DOHH2 (cell line): ENCODE data around the gene SIDT2.

ENCODE experiments used
- H3F3A ChIP-seq: fragments of 200-600 bp; sonication (generic), shearing (Covaris generic); 2 replicates; pipeline ENCODE4 v1.6.0; 2016; ENCODE audit warnings: antibody characterized with exemption, mild to moderate bottlenecking; ENCODE audit not compliant: control insufficient read depth, insufficient read depth
- H3K27ac ChIP-seq: fragments of 200-600 bp; sonication (generic); 2 replicates; pipeline ENCODE4 v1.5.1; 2014; ENCODE audit warnings: low read depth, mild to moderate bottlenecking, low read length, moderate library complexity
- H3K27me3 ChIP-seq: fragments of 200-600 bp; sonication (generic); 2 replicates; pipeline ENCODE4 v1.6.1; 2014; ENCODE audit warnings: mild to moderate bottlenecking, low read length, mixed read lengths; ENCODE audit not compliant: control insufficient read depth
- H3K36me3 ChIP-seq: fragments of 200-600 bp; sonication (generic); 2 replicates; pipeline ENCODE4 v1.6.1; 2014; ENCODE audit warnings: mild to moderate bottlenecking, low read length, moderate library complexity, mixed read lengths; ENCODE audit not compliant: control insufficient read depth
- H3K4me1 ChIP-seq: fragments of 200-600 bp; sonication (generic); 2 replicates; pipeline ENCODE4 v1.6.1; 2014; ENCODE audit warnings: mild to moderate bottlenecking, low read length, mixed read lengths; ENCODE audit not compliant: control insufficient read depth
- H3K4me2 ChIP-seq: fragments of 200-600 bp; sonication (generic); 2 replicates; pipeline ENCODE4 v1.6.0; 2014; ENCODE audit warnings: mild to moderate bottlenecking, low read length, moderate library complexity
- H3K4me3 ChIP-seq: fragments of 200-600 bp; sonication (generic); 2 replicates; pipeline ENCODE4 v1.5.1; 2014; ENCODE audit warnings: mild to moderate bottlenecking, low read length, mixed read lengths
- H3K79me2 ChIP-seq: fragments of 200-600 bp; sonication (generic); 2 replicates; pipeline ENCODE4 v1.6.1; 2014; ENCODE audit warnings: mild to moderate bottlenecking, low read length, mixed read lengths; ENCODE audit not compliant: control insufficient read depth
- H3K9me2 ChIP-seq: fragments of 200-600 bp; sonication (generic); replicated peaks from 2 replicates; pipeline ENCODE4 v1.6.1; 2014; ENCODE audit warnings: mild to moderate bottlenecking, low read length, mixed read lengths; ENCODE audit not compliant: control insufficient read depth
- H3K9me3 ChIP-seq: fragments of 200-600 bp; sonication (generic); 2 replicates; pipeline ENCODE4 v1.6.1; 2014; ENCODE audit warnings: antibody characterized with exemption, low read length, mixed read lengths; ENCODE audit not compliant: control insufficient read depth, insufficient read depth
- H4K20me1 ChIP-seq: fragments of 200-600 bp; sonication (generic); 2 replicates; pipeline ENCODE4 v1.6.0; 2014; ENCODE audit warnings: low read depth, mild to moderate bottlenecking, antibody characterized with exemption, low read length, moderate library complexity; ENCODE audit not compliant: control insufficient read depth, insufficient read depth
- CTCF ChIP-seq: fragments of 200-600 bp; sonication (generic); IDR thresholded peaks from one replicate; pipeline ENCODE4 v1.5.1; 2014; ENCODE audit warnings: antibody characterized with exemption, mild to moderate bottlenecking, low read depth, low read length; ENCODE audit not compliant: poor library complexity, severe bottlenecking
- EZH2phosphoT487 ChIP-seq: fragments of 200-600 bp; sonication (generic); IDR thresholded peaks from 2 replicates; pipeline ENCODE4 v1.6.1; 2017; ENCODE audit warnings: borderline replicate concordance, mild to moderate bottlenecking, antibody characterized with exemption, low read length, moderate library complexity, mixed read lengths

Gene SIDT2

GRCh38 chr11:117219455-117219854 lies 40.9 kb downstream of the SIDT2 start:
- TF ChIP-seq EZH2phosphoT487 (no peak), CTCF (no peak)
- Histone ChIP-seq H3K4me3 (no peak overlapping the region), H3K27ac (no peak overlapping the region), H3K79me2 (no peaks in the 10 kb centered on the region), H3K9me3 (no peaks in the 10 kb centered on the region), H3K9me2 (no peaks in the 10 kb centered on the region), H3K4me2 (no peak overlapping the region), H3K36me3 (peaks cover 69% of the 10 kb centered on the region), H3K4me1 (no peaks in the 10 kb centered on the region), H3F3A (no peaks in the 10 kb centered on the region), H3K27me3 (no peaks in the 10 kb centered on the region), H4K20me1 (no peaks in the 10 kb centered on the region)

- Histone ChIP-seq H3K4me3 (no peak overlapping the region), H3K9me3 (no peaks in the 10 kb centered on the region), H3K9me2 (no peaks in the 10 kb centered on the region), H3K27me3 (no peaks in the 10 kb centered on the region), H3K36me3 (peaks cover 66% of the 10 kb centered on the region), H3K79me2 (no peaks in the 10 kb centered on the region), H3F3A (no peaks in the 10 kb centered on the region), H3K4me1 (no peaks in the 10 kb centered on the region), H3K27ac (no peak overlapping the region), H4K20me1 (no peaks in the 10 kb centered on the region), H3K4me2 (no peak overlapping the region)
- no peak for TF ChIP-seq CTCF
- TF ChIP-seq EZH2phosphoT487 = no peak
These were observed 41.5 kb downstream of the SIDT2 start for GRCh38 chr11:117219995-117220394.

GRCh38 chr11:117220568-117220967 lies 42.0 kb downstream of the SIDT2 start:
- H3K4me2 ChIP-seq = no peak overlapping the region
- no peaks in the 10 kb centered on the region for H3K9me2 ChIP-seq
- no peaks in the 10 kb centered on the region for H4K20me1 ChIP-seq
- H3K4me3 ChIP-seq = no peak overlapping the region
- peaks cover 70% of the 10 kb centered on the region for H3K36me3 ChIP-seq
- H3K27ac ChIP-seq = no peak overlapping the region
- no peaks in the 10 kb centered on the region for H3K79me2 ChIP-seq
- no peaks in the 10 kb centered on the region for H3K27me3 ChIP-seq
- H3K9me3 ChIP-seq = no peaks in the 10 kb centered on the region
- no peak for TF ChIP-seq CTCF
- no peak for TF ChIP-seq EZH2phosphoT487
- H3K4me1 ChIP-seq = no peaks in the 10 kb centered on the region
- H3F3A ChIP-seq = no peaks in the 10 kb centered on the region
